Progenitor cell of endocrine pancreas (in vitro differentiated cells): Measurements from ENCODE around the gene LRMDA. TPM values are rescaled to one million over a fixed set of nuclear protein-coding genes. Genes with fewer than 3 reads are reported as not detected.

Source experiments
- DNase-seq: peaks from one replicate; pipeline ENCODE4 v3.0.0; 2021; ENCODE audit warnings: low spot score; ENCODE audit not compliant: unreplicated experiment
- H3K27ac Mint-ChIP-seq: 2 replicates; pipeline ENCODE4 v1.8.0; 2021; ENCODE audit warnings: mild to moderate bottlenecking, moderate library complexity, mixed read lengths
- H3K27me3 Mint-ChIP-seq: 2 replicates; pipeline ENCODE4 v1.8.0; 2021; ENCODE audit warnings: mixed read lengths
- H3K36me3 Mint-ChIP-seq: 2 replicates; pipeline ENCODE4 v1.8.0; 2022; ENCODE audit warnings: mixed read lengths; ENCODE audit not compliant: insufficient read depth
- H3K4me1 Mint-ChIP-seq: 2 replicates; pipeline ENCODE4 v1.8.0; 2021; ENCODE audit warnings: low read depth, mixed read lengths
- H3K4me3 Mint-ChIP-seq: 2 replicates; pipeline ENCODE4 v1.8.0; 2021; ENCODE audit warnings: low read depth, mild to moderate bottlenecking, moderate library complexity, mixed read lengths
- H3K9me3 Mint-ChIP-seq: 2 replicates; pipeline ENCODE4 v1.8.0; 2021; ENCODE audit warnings: low read depth, mixed read lengths
- CTCF ChIP-seq: fragments of 200-600 bp; sonication (generic); IDR thresholded peaks from one replicate; pipeline ENCODE4 v1.5.0; 2021; ENCODE audit warnings: antibody characterized with exemption, mild to moderate bottlenecking; ENCODE audit not compliant: unreplicated experiment
- total RNA-seq: library from RNA; stranded (reverse); gene quantifications from 2 replicates; pipeline ENCODE4 v1.2.1, GENCODE V29; 2021

The LRMDA gene
- total RNA-seq, 1 donor from 2014 or later: 6.5 TPM

GRCh38 chr10:75857896-75858295, 426.5 kb downstream of the LRMDA start:
- DNase-seq: no peak
- no peak overlapping the region for H3K27ac Mint-ChIP-seq
- peaks cover 1% of the 10 kb centered on the region for H3K4me1 Mint-ChIP-seq
- peaks cover 2% of the 10 kb centered on the region for H3K27me3 Mint-ChIP-seq
- H3K9me3 Mint-ChIP-seq: no peaks in the 10 kb centered on the region
- no peak for TF ChIP-seq CTCF
- H3K36me3 Mint-ChIP-seq: no peaks in the 10 kb centered on the region
- H3K4me3 Mint-ChIP-seq: no peak overlapping the region

GRCh38 chr10:75858339-75858738, 426.9 kb downstream of the LRMDA start:
- H3K4me3 Mint-ChIP-seq: no peak overlapping the region
- no peak for TF ChIP-seq CTCF

GRCh38 chr10:75859141-75859540, 427.7 kb downstream of the LRMDA start:
- Mint-ChIP-seq H3K4me1 (peaks cover 1% of the 10 kb centered on the region), H3K27me3 (no peaks in the 10 kb centered on the region), H3K9me3 (no peaks in the 10 kb centered on the region), H3K27ac (no peak overlapping the region), H3K4me3 (no peak overlapping the region), H3K36me3 (no peaks in the 10 kb centered on the region)
- no peak for DNase-seq
- TF ChIP-seq CTCF: no peak

More at GRCh38 chr10:75858339-75858738, 426.9 kb downstream of the LRMDA start:
- H3K27ac Mint-ChIP-seq: no peak overlapping the region
- DNase-seq: no peak
- H3K9me3 Mint-ChIP-seq: no peaks in the 10 kb centered on the region
- H3K27me3 Mint-ChIP-seq: peaks cover 2% of the 10 kb centered on the region
- no peaks in the 10 kb centered on the region for H3K36me3 Mint-ChIP-seq
- H3K4me1 Mint-ChIP-seq: peaks cover 1% of the 10 kb centered on the region

- peaks cover 1% of the 10 kb centered on the region for H3K4me1 Mint-ChIP-seq
- no peak for TF ChIP-seq CTCF
- no peaks in the 10 kb centered on the region for H3K36me3 Mint-ChIP-seq
- no peak for DNase-seq
- no peak overlapping the region for H3K27ac Mint-ChIP-seq
- no peaks in the 10 kb centered on the region for H3K27me3 Mint-ChIP-seq
- H3K9me3 Mint-ChIP-seq: no peaks in the 10 kb centered on the region
- H3K4me3 Mint-ChIP-seq: no peak overlapping the region
Measured at GRCh38 chr10:75860009-75860408, 428.6 kb downstream of the LRMDA start.

GRCh38 chr10:75861582-75861981, 430.2 kb downstream of the LRMDA start:
- no peaks in the 10 kb centered on the region for H3K36me3 Mint-ChIP-seq
- DNase-seq: no peak
- H3K9me3 Mint-ChIP-seq: no peaks in the 10 kb centered on the region
- no peak overlapping the region for H3K4me3 Mint-ChIP-seq
- no peaks in the 10 kb centered on the region for H3K27me3 Mint-ChIP-seq
- TF ChIP-seq CTCF: no peak
- H3K27ac Mint-ChIP-seq: no peak overlapping the region
- H3K4me1 Mint-ChIP-seq: peaks cover 10% of the 10 kb centered on the region
